Measurements from ENCODE around the gene KCNAB3.

The KCNAB3 gene

GRCh38 chr17:7887482-7888183 lies 42.0 kb downstream of the KCNAB3 start:
- peak; percentile 91 for DNase-seq (ENCODE audit: low spot score)
- no peak for TF ChIP-seq CTCF (IDR thresholded peaks at IDR 0.05; ENCODE audit: extremely low read depth, missing control alignments)

GRCh38 chr17:7887038-7887481 lies 42.6 kb downstream of the KCNAB3 start:
- TF ChIP-seq CTCF (IDR thresholded peaks at IDR 0.05; ENCODE audit: extremely low read depth, missing control alignments), result no peak
- no peak for DNase-seq (ENCODE audit: low spot score)

GRCh38 chr17:7886227-7887037 lies 43.2 kb downstream of the KCNAB3 start:
- peak; percentile 62 for DNase-seq (ENCODE audit: low spot score)
- TF ChIP-seq CTCF (IDR thresholded peaks at IDR 0.05; ENCODE audit: extremely low read depth, missing control alignments), result no peak

DNA sequence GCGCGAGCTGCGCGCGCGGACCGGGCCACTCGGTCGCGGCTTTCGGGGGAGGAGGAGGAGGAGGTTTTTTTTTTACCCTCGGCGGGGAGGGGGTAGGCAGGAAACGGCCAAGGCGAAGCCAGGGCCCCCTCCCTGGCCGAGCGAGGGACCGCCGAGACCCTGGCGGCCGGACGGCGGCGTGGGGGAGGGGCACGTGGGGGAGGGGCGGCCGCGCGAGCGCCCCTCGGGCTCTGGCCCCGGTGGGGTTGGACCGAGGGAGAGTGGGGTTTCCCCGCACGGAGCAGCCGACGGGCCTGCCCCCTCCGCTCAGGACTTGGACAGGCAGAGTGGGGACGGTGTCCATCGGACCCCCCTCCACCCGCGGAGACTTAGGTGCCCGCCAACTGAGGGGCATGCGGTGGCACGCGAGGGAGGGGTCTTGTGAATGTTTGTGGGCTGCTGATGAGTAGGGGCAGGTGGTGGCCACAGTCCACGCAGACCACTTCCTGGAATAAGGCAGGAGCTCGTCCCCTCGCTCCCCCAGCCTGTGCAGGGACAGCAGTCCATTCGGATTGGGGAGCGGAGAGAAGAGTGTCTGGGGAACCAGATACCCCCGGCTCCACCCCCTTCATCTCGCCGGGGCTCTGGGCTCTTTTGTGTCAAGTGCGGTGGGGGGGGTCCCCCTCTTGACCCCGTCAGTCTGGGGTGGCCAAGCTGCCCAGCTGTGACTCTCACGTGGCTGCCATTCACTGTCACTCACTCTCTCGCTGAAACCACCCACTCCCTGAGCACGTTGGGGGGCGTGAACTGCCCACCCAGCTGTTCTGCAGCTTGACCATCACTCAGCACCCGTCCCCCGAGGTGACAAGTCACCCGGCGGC lies 44.1 kb downstream of the KCNAB3 start:
- no peak for TF ChIP-seq CTCF (IDR thresholded peaks at IDR 0.05; ENCODE audit: extremely low read depth, missing control alignments)
- DNase-seq (ENCODE audit: low spot score), result peak; percentile 84

- DNase-seq (ENCODE audit: low spot score), result peak; percentile 55
- TF ChIP-seq CTCF (IDR thresholded peaks at IDR 0.05; ENCODE audit: extremely low read depth, missing control alignments), result no peak
Measured at GRCh38 chr17:7884581-7885366, 44.9 kb downstream of the KCNAB3 start.

DNA sequence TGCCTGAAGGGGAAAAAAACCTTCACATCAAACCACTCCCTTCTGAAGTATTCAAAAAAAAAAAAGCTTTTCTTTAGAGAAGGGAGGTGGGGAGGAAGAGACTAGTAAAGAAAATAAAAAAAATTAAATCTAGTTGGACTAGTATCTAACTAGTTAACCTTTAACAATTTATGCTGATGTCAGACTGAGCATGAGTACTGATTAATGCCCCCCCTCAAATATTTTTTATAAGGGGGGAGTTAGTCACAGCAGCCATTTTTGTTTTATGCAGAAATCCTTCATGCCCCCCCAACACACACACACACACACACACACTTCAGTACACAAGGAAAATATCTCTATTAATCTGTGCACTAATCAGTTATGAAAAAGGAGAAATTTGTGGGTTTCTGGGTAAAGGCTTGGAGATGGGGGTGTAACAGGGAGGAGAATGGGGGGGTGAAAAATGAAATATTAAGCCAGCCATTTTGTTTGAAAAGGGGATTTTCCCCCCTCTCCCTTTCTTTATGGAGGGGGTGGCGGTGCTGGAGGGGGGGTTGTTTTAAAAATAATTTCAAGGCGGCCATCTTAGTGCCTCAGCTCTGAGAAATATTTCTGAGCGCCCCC lies 45.8 kb downstream of the KCNAB3 start:
- DNase-seq (ENCODE audit: low spot score), result peak; percentile 72

More for the DNA sequence above, 45.8 kb downstream of the KCNAB3 start:
- TF ChIP-seq CTCF (IDR thresholded peaks at IDR 0.05; ENCODE audit: extremely low read depth, missing control alignments), result no peak

All from GM20000 (cell line).